HEK293 (cell line): ENCODE measurements around the gene ZNF804A.

Experiments
- CTCF ChIA-PET: fragments of 350-600 bp; formaldehyde crosslinking; extraction: SDS; loops from one replicate; lab custom pipeline; 2021; ENCODE audit warnings: antibody characterized with exemption; lab: Yijun Ruan, JAX
- POLR2A ChIA-PET: fragments of 300-600 bp; formaldehyde crosslinking; extraction: SDS; loops from one replicate; lab custom pipeline; 2020; ENCODE audit warnings: antibody characterized with exemption, inconsistent platforms; lab: Yijun Ruan, JAX
- H3K27ac ChIP-seq: fragments of 200-500 bp; sonication (Bioruptor generic); 2 replicates; pipeline ENCODE4 v1.5.1; 2014; ENCODE audit warnings: low read depth, low read length, control low read depth, inconsistent platforms; ENCODE audit errors: extremely low read depth
- H3K36me3 ChIP-seq, 2 experiments: fragments of 200-500 bp in 1 of 2; sonication (Bioruptor generic) in 1 of 2; 1 replicate in 1 of 2; 2 replicates in 1 of 2; pipeline ENCODE4 v1.5.1; 2014 to 2017; ENCODE audit warnings: inconsistent platforms in 2 of 2, low read length in 2 of 2; ENCODE audit not compliant: control insufficient read depth in 2 of 2, insufficient read depth in 1 of 2
- H3K4me1 ChIP-seq: fragments of 200-500 bp; sonication (Bioruptor generic); 2 replicates; pipeline ENCODE4 v1.5.1; 2014; ENCODE audit warnings: mild to moderate bottlenecking, low read length, inconsistent platforms; ENCODE audit not compliant: control insufficient read depth, insufficient read depth
- H3K4me3 ChIP-seq: 2 replicates; pipeline ENCODE4 v1.5.1; 2011; ENCODE audit warnings: low read depth, mild to moderate bottlenecking, control low read depth, low read length, moderate library complexity
- H3K9me3 ChIP-seq: fragments of 200-500 bp; sonication (Bioruptor generic); 2 replicates; pipeline ENCODE4 v1.5.1; 2014; ENCODE audit warnings: low read depth, low read length, inconsistent platforms; ENCODE audit not compliant: control insufficient read depth, insufficient read depth
- ATF2 ChIP-seq: fragments of 450-650 bp; formaldehyde crosslinking; IDR thresholded peaks from 2 replicates; pipeline ENCODE4 v1.5.1; 2016; ENCODE audit warnings: missing biosample characterization, missing genetic modification characterization, low read depth
- KLF17 ChIP-seq: fragments of 450-650 bp; formaldehyde crosslinking; IDR thresholded peaks from 2 replicates; pipeline ENCODE4 v1.5.1; 2016; ENCODE audit warnings: missing biosample characterization, missing genetic modification characterization
- PATZ1 ChIP-seq: fragments of 450-650 bp; formaldehyde crosslinking; IDR thresholded peaks from 2 replicates; pipeline ENCODE4 v1.5.1; 2016; ENCODE audit warnings: missing biosample characterization, missing genetic modification characterization
- ZFP3 ChIP-seq: fragments of 450-650 bp; formaldehyde crosslinking; IDR thresholded peaks from 2 replicates; pipeline ENCODE4 v1.5.1; 2016; ENCODE audit warnings: low read depth, missing biosample characterization, missing genetic modification characterization
- ZFP37 ChIP-seq: fragments of 450-650 bp; formaldehyde crosslinking; IDR thresholded peaks from 2 replicates; pipeline ENCODE4 v1.5.1; 2016; ENCODE audit warnings: missing biosample characterization, missing genetic modification characterization
- ZNF174 ChIP-seq: fragments of 450-650 bp; formaldehyde crosslinking; IDR thresholded peaks from 2 replicates; pipeline ENCODE4 v1.5.0; 2017; ENCODE audit warnings: missing biosample characterization, mild to moderate bottlenecking, missing genetic modification characterization
- ZNF223 ChIP-seq: fragments of 450-650 bp; formaldehyde crosslinking; IDR thresholded peaks from 2 replicates; pipeline ENCODE4 v1.5.1; 2016; ENCODE audit warnings: missing biosample characterization, missing genetic modification characterization
- ZNF488 ChIP-seq: fragments of 450-650 bp; formaldehyde crosslinking; IDR thresholded peaks from 2 replicates; pipeline ENCODE4 v1.5.1; 2016; ENCODE audit warnings: missing biosample characterization, missing genetic modification characterization
- ZNF548 ChIP-seq: fragments of 450-650 bp; formaldehyde crosslinking; IDR thresholded peaks from 2 replicates; pipeline ENCODE4 v1.5.1; 2016; ENCODE audit warnings: missing biosample characterization, missing genetic modification characterization
- ZNF561 ChIP-seq: fragments of 450-650 bp; IDR thresholded peaks from 2 replicates; pipeline ENCODE4 v1.5.1; 2018; ENCODE audit warnings: missing biosample characterization, missing genetic modification characterization, borderline replicate concordance
- ZNF571 ChIP-seq: fragments of 450-650 bp; formaldehyde crosslinking; IDR thresholded peaks from 2 replicates; pipeline ENCODE4 v1.5.0; 2017; ENCODE audit warnings: missing biosample characterization, missing genetic modification characterization
- ZNF623 ChIP-seq: fragments of 450-650 bp; formaldehyde crosslinking; IDR thresholded peaks from 2 replicates; pipeline ENCODE4 v1.5.1; 2016; ENCODE audit warnings: missing biosample characterization, missing genetic modification characterization
- ZNF624 ChIP-seq: fragments of 450-650 bp; formaldehyde crosslinking; IDR thresholded peaks from 2 replicates; pipeline ENCODE4 v1.5.1; 2017; ENCODE audit warnings: missing biosample characterization, missing genetic modification characterization
- ZNF658 ChIP-seq: fragments of 450-650 bp; formaldehyde crosslinking; IDR thresholded peaks from 2 replicates; pipeline ENCODE4; 2016; ENCODE audit warnings: missing biosample characterization, missing genetic modification characterization
- ZNF768 ChIP-seq: fragments of 450-650 bp; formaldehyde crosslinking; IDR thresholded peaks from 2 replicates; pipeline ENCODE4 v1.5.1; 2018; ENCODE audit warnings: missing biosample characterization, mild to moderate bottlenecking, missing genetic modification characterization
- ZNF777 ChIP-seq: fragments of 450-650 bp; formaldehyde crosslinking; IDR thresholded peaks from 2 replicates; pipeline ENCODE4 v1.5.1; 2017; ENCODE audit warnings: missing biosample characterization, missing genetic modification characterization, borderline replicate concordance
- ZNF791 ChIP-seq: fragments of 450-650 bp; formaldehyde crosslinking; IDR thresholded peaks from 2 replicates; pipeline ENCODE4 v1.5.1; 2016; ENCODE audit warnings: missing biosample characterization, missing genetic modification characterization
- ZSCAN30 ChIP-seq: fragments of 450-650 bp; IDR thresholded peaks from 2 replicates; pipeline ENCODE4 v1.5.1; 2018; ENCODE audit warnings: missing biosample characterization, mild to moderate bottlenecking, missing genetic modification characterization, moderate library complexity
- TF ChIP-seq, protein P1 (sequence below): fragments of 450-650 bp; formaldehyde crosslinking; IDR thresholded peaks from 2 replicates; pipeline ENCODE4 v1.5.1; 2017; ENCODE audit warnings: missing biosample characterization, missing genetic modification characterization

The ZNF804A gene

DNA sequence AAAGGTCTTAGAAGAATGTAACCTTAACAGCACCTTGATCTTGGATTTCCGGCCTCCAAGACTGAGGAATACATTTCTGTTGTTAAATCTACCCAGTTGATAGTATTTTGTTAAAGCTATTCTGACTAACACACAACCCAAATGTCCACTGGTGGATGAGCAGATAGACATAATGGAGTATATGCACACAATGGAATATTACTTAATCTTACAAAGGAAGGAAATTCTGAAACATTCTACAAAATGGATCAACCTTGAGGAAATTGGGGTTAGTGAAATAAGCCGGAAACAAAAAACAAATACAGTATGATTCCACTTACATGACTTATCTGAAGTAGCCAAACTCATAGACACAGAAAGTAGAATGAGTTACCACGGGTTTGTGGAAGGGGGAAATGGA is 168.7 kb downstream of the ZNF804A start:
- TF ChIP-seq ZNF768 (no peak), ZNF624 (tag by site-specific recombination) (no peak), ZSCAN30 (tag by site-specific recombination) (no peak), ZNF777 (tag by site-specific recombination) (no peak)
- TF ChIP-seq, protein P1, sequence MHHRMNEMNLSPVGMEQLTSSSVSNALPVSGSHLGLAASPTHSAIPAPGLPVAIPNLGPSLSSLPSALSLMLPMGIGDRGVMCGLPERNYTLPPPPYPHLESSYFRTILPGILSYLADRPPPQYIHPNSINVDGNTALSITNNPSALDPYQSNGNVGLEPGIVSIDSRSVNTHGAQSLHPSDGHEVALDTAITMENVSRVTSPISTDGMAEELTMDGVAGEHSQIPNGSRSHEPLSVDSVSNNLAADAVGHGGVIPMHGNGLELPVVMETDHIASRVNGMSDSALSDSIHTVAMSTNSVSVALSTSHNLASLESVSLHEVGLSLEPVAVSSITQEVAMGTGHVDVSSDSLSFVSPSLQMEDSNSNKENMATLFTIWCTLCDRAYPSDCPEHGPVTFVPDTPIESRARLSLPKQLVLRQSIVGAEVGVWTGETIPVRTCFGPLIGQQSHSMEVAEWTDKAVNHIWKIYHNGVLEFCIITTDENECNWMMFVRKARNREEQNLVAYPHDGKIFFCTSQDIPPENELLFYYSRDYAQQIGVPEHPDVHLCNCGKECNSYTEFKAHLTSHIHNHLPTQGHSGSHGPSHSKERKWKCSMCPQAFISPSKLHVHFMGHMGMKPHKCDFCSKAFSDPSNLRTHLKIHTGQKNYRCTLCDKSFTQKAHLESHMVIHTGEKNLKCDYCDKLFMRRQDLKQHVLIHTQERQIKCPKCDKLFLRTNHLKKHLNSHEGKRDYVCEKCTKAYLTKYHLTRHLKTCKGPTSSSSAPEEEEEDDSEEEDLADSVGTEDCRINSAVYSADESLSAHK (tag by site-specific recombination), result no peak
- no peak overlapping the region for H3K27ac ChIP-seq
- POLR2A ChIA-PET, result no interaction called here
- no peaks in the 10 kb centered on the region for H3K36me3 ChIP-seq
- CTCF ChIA-PET, result no interaction called here
- no peaks in the 10 kb centered on the region for H3K4me1 ChIP-seq
- H3K4me3 ChIP-seq, result no peak overlapping the region
- no peaks in the 10 kb centered on the region for H3K9me3 ChIP-seq

DNA sequence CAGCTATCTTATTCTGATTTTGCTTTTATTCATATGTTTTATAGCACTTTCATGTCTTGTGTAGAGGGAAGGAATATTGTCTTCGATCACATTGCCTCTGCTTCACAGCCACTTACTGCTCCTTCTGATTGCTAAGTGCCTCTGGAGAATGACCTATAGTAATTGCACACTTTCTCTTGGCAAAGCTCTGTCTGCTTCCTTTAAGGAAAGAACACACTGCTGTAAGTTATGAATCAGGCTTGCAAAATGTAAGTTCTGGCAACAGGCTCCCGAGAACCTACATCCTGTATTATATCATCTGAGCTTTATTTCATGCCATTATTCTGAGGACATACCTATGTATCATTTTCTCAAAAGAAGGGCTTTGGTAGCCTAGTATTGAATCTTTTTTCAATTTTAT is 170.7 kb downstream of the ZNF804A start:
- CTCF ChIA-PET, result interaction anchor here (0.6 kb wide), 1 partner anchor 9 kb away, joined by 3 read pairs; no protein-coding TSS in a partner anchor
- Histone ChIP-seq H3K27ac (no peak overlapping the region), H3K9me3 (no peaks in the 10 kb centered on the region), H3K4me1 (no peaks in the 10 kb centered on the region), H3K36me3 (no peaks in the 10 kb centered on the region), H3K4me3 (no peak overlapping the region)
- POLR2A ChIA-PET, result no interaction called here
- TF ChIP-seq ATF2 (tag by site-specific recombination), result no peak
- no peak for TF ChIP-seq ZNF571
- TF ChIP-seq ZNF561 (tag by site-specific recombination), result no peak
- TF ChIP-seq ZNF623 (tag by site-specific recombination), result no peak
- TF ChIP-seq ZFP3, result no peak
- no peak for TF ChIP-seq ZNF488 (tag by site-specific recombination)
- TF ChIP-seq ZNF223 (tag by site-specific recombination), result no peak
- TF ChIP-seq ZNF658 (tag by site-specific recombination), result no peak
- TF ChIP-seq ZNF791, result no peak
- no peak for TF ChIP-seq ZNF174 (tag by site-specific recombination)
- TF ChIP-seq, protein P1 (tag by site-specific recombination), result no peak
- TF ChIP-seq ZNF624 (tag by site-specific recombination), result no peak
- TF ChIP-seq ZFP37 (tag by site-specific recombination), result no peak
- no peak for TF ChIP-seq ZNF548
- no peak for TF ChIP-seq KLF17 (tag by site-specific recombination)
- no peak for TF ChIP-seq PATZ1 (tag by site-specific recombination)
